HG03139 (cell line): ENCODE measurements around the gene UBN1.

Experiments used
- ATAC-seq: cut with Tn5 transposase; IDR thresholded peaks from one replicate; pipeline ENCODE4 v1.9.1; 2021; ENCODE audit not compliant: unreplicated experiment

Gene UBN1

GRCh38 chr16:4904108-4904941 lies 57.0 kb downstream of the UBN1 start:
- no peak for ATAC-seq

GRCh38 chr16:4904942-4905615 lies 57.8 kb downstream of the UBN1 start:
- ATAC-seq, result no peak

GRCh38 chr16:4908854-4909401 lies 61.6 kb downstream of the UBN1 start:
- ATAC-seq, result no peak

- no peak for ATAC-seq
Measured at GRCh38 chr16:4909825-4910224, 62.5 kb downstream of the UBN1 start.

GRCh38 chr16:4910828-4911227 lies 63.5 kb downstream of the UBN1 start:
- ATAC-seq, result no peak

GRCh38 chr16:4911970-4912386 lies 64.7 kb downstream of the UBN1 start:
- ATAC-seq, result no peak

- ATAC-seq, result no peak
Measured at GRCh38 chr16:4913130-4913773, 66.0 kb downstream of the UBN1 start.

GRCh38 chr16:4913774-4914525 lies 66.7 kb downstream of the UBN1 start:
- no peak for ATAC-seq

GRCh38 chr16:4914528-4915225 lies 67.4 kb downstream of the UBN1 start:
- ATAC-seq, result no peak

- no peak for ATAC-seq
Measured at GRCh38 chr16:4915226-4915761, 68.0 kb downstream of the UBN1 start.

GRCh38 chr16:4917117-4917516 lies 69.8 kb downstream of the UBN1 start:
- no peak for ATAC-seq

GRCh38 chr16:4918781-4919251 lies 71.5 kb downstream of the UBN1 start:
- ATAC-seq, result no peak

- no peak for ATAC-seq
Measured at GRCh38 chr16:4920826-4921225, 73.5 kb downstream of the UBN1 start.

GRCh38 chr16:4922721-4923342 lies 75.6 kb downstream of the UBN1 start:
- no peak for ATAC-seq

- no peak for ATAC-seq
Measured at GRCh38 chr16:4923853-4924252, 76.6 kb downstream of the UBN1 start.

- ATAC-seq, result no peak
Measured at GRCh38 chr16:4924593-4925292, 77.5 kb downstream of the UBN1 start.

- ATAC-seq, result no peak
Measured at GRCh38 chr16:4925293-4925607, 78.0 kb downstream of the UBN1 start.

- ATAC-seq, result no peak
Measured at GRCh38 chr16:4925791-4926190, 78.5 kb downstream of the UBN1 start.

- no peak for ATAC-seq
Measured at GRCh38 chr16:4926928-4927327, 79.6 kb downstream of the UBN1 start.
